SH-SY5Y (cell line): ENCODE measurements around the gene ZNF516.

Source experiments
- GATA2 ChIP-seq: IDR thresholded peaks from 2 replicates; pipeline ENCODE4 v1.6.1; 2011; ENCODE audit warnings: mild to moderate bottlenecking, low read depth, low read length
- GATA3 ChIP-seq: IDR thresholded peaks from 2 replicates; pipeline ENCODE4 v1.6.1; 2011; ENCODE audit warnings: low read depth, mild to moderate bottlenecking, low read length, moderate library complexity

The ZNF516 gene

DNA sequence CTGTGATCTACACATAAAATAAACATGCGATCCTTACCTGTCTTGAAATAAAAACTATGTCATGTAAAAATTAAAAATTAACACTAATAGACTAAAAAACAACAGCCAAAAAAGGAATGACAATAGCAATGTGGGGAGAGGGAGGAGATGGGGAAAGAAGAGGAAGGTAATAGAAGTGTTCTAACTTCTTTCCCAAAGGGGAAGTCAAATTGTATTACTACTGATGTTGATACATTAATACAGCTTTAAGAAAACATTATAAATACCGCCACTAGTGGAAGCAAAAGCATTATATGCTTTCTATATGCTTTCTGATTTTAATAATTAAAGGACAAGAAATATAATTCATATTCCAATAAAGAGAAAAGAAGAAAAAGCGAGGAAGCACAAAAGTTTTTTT is 22.2 kb downstream of the ZNF516 start:
- TF ChIP-seq GATA3: no peak
- TF ChIP-seq GATA2: no peak

DNA sequence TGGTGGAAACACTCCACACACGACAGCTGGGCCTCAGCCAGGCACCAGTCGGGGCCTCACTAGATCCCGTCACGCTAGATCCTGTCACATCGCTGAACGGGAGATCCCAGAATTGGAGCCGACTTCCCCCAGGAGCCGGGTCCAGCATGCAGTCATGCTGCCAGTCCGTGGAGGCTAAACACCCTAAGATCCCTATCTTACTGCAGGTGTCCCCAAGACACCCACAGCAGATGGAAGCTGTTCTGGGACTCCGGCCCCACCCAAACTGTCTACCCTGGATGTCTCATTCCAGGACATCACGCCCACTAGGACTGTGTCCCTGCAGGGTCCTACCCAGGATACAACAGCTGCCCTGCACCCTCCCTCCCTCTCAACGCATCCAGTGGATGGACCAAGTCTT is 23.4 kb downstream of the ZNF516 start:
- TF ChIP-seq GATA3: no peak
- TF ChIP-seq GATA2: no peak

DNA sequence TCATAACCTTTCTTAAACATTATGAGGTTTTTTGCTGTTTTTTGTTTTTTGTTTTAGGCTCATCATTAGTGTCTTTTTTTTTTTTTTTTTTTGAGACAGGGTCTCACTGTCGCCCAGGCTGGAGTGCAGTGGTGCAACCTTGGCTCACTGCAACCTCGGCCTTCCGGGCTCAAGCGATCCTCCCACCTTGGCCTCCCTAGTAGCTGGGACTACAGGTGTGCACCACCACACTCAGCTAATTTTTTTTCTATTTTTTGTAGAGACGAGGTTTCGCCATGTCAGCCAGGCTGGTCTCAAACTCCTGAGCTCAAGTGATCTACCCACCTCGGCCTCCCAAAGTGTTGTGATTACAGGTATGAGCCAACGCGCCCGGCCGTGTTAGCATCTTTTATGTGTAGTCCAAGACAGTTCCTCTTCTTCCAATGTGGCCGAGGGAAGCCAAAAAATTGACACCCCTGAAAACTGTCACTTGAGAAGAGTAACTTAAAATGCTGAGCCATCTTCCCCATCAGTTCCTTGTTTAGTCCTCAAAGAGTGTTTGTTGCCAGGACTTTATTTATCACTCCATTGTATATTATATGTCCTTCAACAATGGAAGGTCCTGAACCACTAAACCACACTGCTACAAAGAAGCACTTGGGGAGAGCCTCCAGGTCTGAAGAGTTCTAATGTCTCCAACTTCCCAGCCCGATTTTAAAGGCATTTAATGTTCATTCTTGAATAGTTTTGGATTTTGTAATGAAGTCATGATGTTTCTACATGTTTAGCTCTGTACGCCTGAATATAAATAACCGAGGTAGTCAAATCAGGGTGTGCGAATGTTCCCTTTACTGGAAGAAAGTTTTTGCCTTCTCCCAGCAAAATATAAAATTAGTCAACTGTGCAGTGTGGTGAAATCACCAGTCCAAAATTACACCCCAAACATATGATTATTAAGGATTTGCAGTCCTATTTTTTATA is 26.4 kb downstream of the ZNF516 start:
- TF ChIP-seq GATA2 (no peak), GATA3 (no peak)

DNA sequence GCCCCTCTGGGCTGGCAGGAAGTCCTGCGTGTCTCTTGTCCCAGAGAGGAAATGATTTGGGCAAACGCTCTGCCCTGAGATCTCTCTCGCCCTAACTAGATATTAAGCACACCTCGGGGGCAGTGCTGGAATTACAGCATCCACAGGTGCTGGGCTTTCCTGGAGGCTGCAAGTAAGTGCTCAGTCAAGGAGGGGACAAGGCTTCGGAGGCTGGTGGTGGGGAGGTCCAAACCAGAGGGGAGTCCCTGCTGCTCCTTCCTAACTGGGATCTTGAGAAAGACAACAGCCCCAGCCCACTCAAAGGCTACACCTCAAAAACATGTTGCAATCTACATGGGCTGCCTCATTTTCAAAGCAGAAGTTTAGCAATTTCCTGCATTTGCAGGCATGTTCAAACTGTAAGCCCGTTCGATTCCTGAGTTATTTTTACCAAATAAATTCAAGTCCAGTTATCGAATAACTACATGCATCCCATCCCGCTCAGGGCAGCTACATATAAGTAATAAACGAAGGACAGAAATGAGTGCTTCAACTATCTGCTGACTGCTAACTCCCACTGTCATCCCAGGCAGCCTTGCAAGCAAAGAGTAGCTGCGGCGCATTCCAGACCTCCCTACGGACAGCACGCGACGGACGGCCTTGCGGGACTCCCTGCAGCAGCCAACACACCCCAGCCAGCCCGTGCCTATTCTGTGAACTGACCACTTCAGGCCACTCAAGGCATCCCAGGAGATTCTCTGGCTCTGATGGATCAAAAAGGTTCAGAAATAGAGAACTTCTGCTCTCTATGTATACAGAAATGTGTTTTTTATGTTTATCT is 27.5 kb downstream of the ZNF516 start:
- TF ChIP-seq GATA3 (no peak), GATA2 (no peak)

DNA sequence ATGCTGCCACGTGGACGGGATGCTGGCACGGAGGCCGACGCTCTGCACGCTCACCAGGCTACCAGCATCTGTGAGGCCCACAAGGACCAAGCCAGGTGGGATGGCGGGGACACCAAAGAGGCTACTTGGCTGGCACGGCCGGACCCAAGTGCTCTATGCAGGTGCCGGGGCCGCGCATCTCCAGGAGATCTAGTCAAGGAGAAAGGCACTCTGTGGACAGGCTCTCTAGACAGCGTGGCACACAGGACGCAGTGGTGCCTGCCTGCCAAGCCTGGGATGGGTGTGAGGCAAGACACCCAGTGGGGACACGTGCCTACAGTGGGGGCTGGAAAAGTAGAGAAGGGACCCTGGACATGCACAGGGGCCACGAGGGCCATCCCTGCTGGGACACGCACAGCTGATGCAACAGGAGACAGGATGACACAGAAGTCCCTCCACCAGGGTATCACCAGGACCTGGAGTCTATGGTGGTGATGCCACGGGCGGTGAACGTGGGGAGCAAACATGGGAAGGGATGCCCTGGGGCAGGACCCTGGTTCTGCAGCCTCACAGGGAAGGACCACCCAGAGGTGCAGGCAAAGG is 28.5 kb downstream of the ZNF516 start:
- TF ChIP-seq GATA3 (no peak), GATA2 (no peak)

DNA sequence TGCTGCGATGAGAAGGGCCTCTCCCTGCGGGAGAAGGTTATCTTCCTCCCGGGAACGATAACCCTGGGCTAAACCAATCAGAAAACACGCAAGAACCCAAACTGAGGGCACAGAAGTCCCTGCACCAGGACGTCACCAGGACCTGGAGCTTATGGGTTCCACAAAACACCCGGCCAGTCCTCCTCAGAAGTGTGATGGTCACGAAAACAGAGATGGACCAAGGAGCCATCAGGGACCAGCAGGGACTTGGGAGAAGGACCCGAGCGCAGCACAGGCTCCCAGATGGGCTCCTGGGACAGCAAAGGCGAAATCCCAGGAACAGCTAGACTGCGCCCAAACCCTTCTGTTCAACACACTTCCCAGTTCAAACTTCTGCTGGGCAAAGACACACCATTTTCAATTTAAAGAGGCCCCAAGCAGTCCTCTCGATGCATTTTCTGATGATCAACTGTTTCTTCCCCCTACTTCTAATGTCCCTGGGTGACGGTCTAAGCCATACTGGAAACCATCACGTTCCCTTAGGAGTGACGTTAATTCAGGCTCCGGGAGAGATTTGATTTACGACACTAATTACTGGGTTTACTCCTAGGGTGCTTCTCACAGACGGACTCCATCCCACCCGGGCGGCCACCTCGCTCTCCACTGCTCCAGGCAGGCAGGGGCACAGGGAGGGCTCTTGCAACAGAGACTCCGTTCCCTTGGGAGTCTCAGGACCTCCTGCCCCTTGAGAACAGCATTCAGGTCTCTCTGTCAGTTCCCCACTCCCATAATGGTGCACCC is 29.2 kb downstream of the ZNF516 start:
- TF ChIP-seq GATA3: no peak

DNA sequence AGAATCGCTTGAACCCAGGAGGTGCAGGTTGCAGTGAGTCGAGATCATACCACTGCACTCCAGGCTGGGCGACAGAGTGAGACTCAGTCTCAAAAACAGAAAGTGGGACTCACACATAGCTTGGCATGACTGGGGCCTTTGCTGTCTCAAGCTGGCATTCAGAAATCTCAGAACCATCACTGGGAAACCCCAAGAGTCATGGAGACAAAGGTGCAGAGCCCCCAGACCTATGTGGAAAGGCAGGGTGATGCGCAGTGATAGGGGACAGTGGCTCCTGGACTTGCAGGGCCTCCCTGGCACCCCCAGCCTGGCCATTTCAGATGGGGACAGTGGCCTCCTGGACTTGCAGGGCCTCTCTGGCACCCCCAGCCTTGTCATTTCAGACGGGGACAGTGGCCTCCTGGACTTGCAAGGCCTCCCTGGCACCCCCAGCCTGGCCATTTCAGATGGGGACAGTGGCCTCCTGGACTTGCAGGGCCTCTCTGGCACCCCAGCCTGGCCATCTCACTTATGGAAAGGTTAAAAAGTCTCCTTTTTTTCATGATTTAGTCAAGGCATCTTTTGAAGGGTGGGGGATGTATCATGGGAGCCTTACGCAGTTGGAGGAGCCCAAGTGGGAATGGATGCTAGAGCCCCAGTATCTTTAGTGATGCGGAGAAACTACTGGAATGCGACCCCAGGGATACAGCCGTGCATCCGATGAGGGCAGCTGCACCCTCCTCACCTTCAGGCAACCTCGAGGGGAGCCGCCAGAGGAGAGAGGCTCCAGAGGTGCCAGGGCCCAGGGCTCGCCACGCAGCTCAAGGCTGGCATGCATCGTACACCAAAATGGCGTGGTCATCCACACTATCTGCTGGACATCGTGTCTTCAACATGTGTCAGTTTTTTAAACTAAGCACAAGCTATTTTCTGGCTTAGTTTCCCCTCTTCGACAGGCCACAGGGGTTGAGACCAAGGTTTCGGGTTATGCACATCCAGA is 30.5 kb downstream of the ZNF516 start:
- TF ChIP-seq GATA2: no peak
- no peak for TF ChIP-seq GATA3

DNA sequence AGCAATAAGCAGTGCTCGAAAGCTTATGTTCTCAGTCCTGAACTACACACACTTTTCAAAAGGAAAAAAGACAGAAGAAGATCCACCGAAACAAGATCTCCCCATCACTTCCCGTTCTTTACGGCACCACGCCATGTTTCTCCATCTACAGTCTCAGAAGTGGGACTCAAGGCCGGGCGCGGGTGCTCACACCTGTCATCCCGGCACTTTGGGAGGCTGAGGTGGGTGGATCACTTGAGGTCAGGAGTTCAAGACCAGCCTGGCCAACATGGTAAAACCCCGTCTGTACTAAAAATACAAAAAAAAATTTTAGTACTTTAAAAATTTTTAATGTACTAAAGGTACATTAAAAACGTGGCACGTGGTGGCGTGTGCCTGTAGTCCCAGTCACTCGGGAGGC is 31.2 kb downstream of the ZNF516 start:
- TF ChIP-seq GATA2: no peak
- no peak for TF ChIP-seq GATA3

DNA sequence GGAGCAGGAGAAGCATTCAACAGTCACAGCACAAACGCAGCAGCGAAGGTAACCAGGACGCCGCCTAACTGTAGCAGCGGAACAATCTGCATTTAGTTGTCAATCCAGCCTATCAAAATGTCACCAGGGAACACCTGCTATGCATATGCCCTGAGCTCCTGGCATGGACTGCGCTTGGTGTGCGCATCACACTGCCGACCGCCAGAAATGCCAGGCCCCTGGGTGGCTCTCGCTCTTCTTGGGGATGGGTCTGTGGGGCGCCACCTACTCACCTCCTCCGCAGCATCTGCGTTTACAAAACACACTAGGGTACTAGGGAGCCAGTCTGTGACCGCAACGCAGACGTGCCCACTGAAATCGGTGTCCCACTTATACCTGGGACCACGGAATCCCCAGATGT is 31.7 kb downstream of the ZNF516 start:
- TF ChIP-seq GATA3 (no peak), GATA2 (no peak)

DNA sequence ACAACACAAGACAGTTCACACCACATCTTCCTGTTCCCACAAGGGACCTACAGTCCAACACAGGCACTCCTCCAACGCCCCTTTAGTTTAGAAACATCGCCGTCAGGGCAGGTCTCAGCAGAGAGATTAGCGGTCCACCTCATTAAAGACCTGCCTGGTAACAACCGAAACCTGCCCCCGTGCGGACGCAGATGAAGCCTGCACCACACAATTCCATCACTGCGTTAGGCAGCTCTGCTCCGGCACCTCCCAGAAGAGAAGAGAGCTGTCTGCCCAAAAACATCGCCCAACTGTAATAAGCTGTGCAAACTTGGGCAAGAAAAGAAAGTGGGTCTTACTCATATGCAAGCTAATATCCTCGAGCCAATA is 32.7 kb downstream of the ZNF516 start:
- no peak for TF ChIP-seq GATA2
- TF ChIP-seq GATA3: no peak

DNA sequence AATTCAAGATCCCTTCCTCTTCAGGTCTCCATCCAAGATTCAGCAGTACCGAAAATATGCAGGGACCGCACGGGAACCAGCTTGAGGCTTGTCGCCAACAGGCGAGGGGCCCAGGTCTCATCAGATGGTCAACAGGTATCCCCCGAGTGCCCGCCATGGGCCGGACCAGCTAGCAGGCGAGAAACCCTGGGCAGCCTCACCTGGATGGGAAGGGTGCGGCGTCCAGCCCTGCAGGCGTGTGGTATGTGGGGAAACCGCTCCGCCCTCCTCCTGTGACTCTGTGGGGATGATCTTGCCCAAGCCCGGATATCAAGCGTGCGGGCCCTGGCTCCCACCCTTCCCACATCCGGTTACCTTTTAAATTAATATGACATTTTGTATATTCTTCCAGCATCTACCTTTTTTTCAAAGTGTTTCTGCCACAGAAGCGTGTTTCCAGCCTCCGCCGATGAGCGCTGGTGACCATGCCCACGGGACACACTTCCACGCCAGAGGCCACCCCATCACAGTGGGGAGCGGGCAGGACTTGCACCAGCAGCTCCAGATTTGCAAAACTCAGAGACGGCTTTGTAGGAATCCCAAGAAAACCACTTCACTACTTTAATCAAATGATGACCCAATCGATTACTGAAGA is 33.2 kb downstream of the ZNF516 start:
- no peak for TF ChIP-seq GATA3
- no peak for TF ChIP-seq GATA2

DNA sequence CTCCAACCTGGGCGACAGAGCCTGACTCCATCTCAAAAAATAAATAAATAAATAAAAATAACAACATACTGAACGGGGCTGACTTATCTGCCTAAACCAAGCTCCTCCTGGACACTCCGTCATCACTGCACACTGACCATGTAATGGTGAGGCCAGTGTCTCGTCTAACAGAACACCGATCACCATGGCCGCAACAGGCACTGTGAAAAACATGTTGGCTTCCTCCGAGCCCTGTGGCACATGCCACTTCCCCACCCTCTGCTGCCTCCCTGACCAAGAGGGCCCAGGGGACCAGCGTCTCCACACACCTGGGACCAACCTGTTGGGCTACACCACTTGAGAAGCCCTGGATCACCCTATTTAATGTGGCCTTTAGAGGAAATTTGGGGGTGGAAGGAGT is 33.9 kb downstream of the ZNF516 start:
- TF ChIP-seq GATA2: no peak
- TF ChIP-seq GATA3: no peak

DNA sequence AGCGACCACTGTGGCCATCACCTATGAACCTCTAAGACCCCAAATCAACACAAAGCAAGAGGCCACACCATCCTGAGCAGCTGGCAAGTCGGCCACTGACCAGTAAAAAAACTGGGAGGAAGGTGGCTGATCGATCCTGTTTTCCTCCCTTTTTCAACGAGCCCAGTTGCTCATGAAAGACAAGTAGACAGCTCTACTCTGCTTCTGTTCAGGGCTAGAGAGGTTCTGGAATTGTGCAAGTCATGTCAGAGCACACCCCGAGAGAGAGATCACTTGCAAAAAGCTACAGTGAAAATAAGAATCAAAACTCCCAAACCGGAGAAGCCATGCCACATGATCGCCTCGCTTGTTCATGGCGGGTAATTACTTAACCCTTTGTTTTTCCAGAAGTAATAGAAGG is 34.6 kb downstream of the ZNF516 start:
- TF ChIP-seq GATA2 (no peak), GATA3 (no peak)
